Gastrocnemius medialis (tissue), 4 donors: Measurements from ENCODE around the gene PPP1R37. TPM values are rescaled to one million over a fixed set of nuclear protein-coding genes. Genes with fewer than 3 reads are reported as not detected.

Source experiments
- ATAC-seq, 2 donors: fragments of 150-250 bp; one replicate each; pipeline ENCODE4 v1.9.1; 2016
- DNase-seq, 2 donors: peaks; one replicate each; pipeline ENCODE4 v3.0.0-alpha.2; 2019
- H3K27ac ChIP-seq, 4 donors: fragments of 200-600 bp; sonication (generic); 1 replicate in 1 of 4; 2 replicates in 3 of 4; pipeline ENCODE4 v1.5.1; 2016 to 2018; ENCODE audit warnings: mild to moderate bottlenecking in 2 of 4, moderate library complexity in 1 of 4
- H3K27me3 ChIP-seq, 3 donors: fragments of 200-600 bp; sonication (generic) in 2 of 3; 1 replicate in 1 of 3; 2 replicates in 2 of 3; pipeline versions ENCODE4 v1.5.1 to v1.6.0; 2016 to 2019; ENCODE audit warnings: mild to moderate bottlenecking in 1 of 3, moderate library complexity in 1 of 3
- H3K36me3 ChIP-seq, 2 donors: fragments of 200-600 bp; sonication (generic) in 1 of 2; one replicate each; pipeline ENCODE4 v1.5.1; 2017 to 2018
- H3K4me1 ChIP-seq, 2 donors: fragments of 200-600 bp; sonication (generic) in 1 of 2; one replicate each; pipeline ENCODE4 v1.5.1; 2016 to 2017; ENCODE audit warnings: mild to moderate bottlenecking in 2 of 2
- H3K4me3 ChIP-seq, 4 donors: fragments of 200-600 bp; sonication (generic) in 3 of 4; 1 replicate in 1 of 4; 2 replicates in 3 of 4; pipeline ENCODE4 v1.5.1; 2016 to 2019; ENCODE audit warnings: mild to moderate bottlenecking in 2 of 4
- H3K9me3 ChIP-seq, 3 donors: fragments of 200-600 bp; sonication (generic) in 2 of 3; 1 replicate in 1 of 3; 2 replicates in 2 of 3; pipeline ENCODE4 v1.5.1; 2016 to 2019
- CTCF ChIP-seq, 5 experiments: fragments of 450-650 bp in 3 of 5; fragments of 200-600 bp in 2 of 5; sonication (generic) in 2 of 5; IDR thresholded peaks in 4 of 5; conservative IDR thresholded peaks in 1 of 5; 1 replicate in 4 of 5; 2 replicates in 1 of 5; pipeline ENCODE4 v1.5.1; 2016 to 2019; ENCODE audit warnings: antibody characterized with exemption in 5 of 5, mild to moderate bottlenecking in 3 of 5, moderate library complexity in 3 of 5
- POLR2A ChIP-seq, 2 donors: fragments of 450-650 bp; IDR thresholded peaks; one replicate each; pipeline ENCODE4 v1.6.1; 2017; ENCODE audit warnings: antibody characterized with exemption in 2 of 2, mild to moderate bottlenecking in 2 of 2, moderate library complexity in 2 of 2
- in situ Hi-C, 4 donors: fragments of 200-750 bp; cut with MboI; loops; one replicate each; pipeline versions ENCODE4 v1.15.0 to v1.8.0; 2017; ENCODE audit warnings: low sequenced_read_pairs in 4 of 4
- intact Hi-C: fragments of 100-400 bp; cut with DNase I; formaldehyde crosslinking; loops from one replicate; pipeline ENCODE4 v1.15.1; 2023; ENCODE audit warnings: low total_unique reads
- total RNA-seq, 4 donors: library from RNA; depleted of rRNA; stranded (reverse); fragments of >200 nt; gene quantifications; one replicate each; pipeline versions ENCODE4 v1.1.0 to v1.2.3, GENCODE V29; 2016

Gene PPP1R37
- 10 to 100 TPM; 30.5 to 51.1 (median 39.7) TPM for total RNA-seq

GRCh38 chr19:45092747-45093678 is at the start of gene PPP1R37:
Gene PPP1R37, plus strand, starts transcription at chr19:45093179. Its CDS starts 147 bp downstream, at chr19:45093326.
- ATAC-seq (peak; percentile 88 to 92), DNase-seq (peak; percentile 91 to 93)
- Histone ChIP-seq H3K27me3 (no peaks in the 10 kb centered on the region), H3K4me1 (peaks cover 53 to 55% of the 10 kb centered on the region in 2 donors), H3K4me3 (peak within 1 kb of the TSS; percentile 71 to 98 (median 84)), H3K36me3 (peaks cover 0 to 8% of the 10 kb centered on the region in 2 donors), H3K9me3 (no peaks in the 10 kb centered on the region), H3K27ac (peak within 1 kb of the TSS; percentile 90 to 96 (median 90))
- in situ Hi-C loops, result no loop called here
- TF ChIP-seq CTCF (IDR thresholded peaks at IDR 0.05 in 4 of 5, conservative IDR thresholded peaks at IDR 0.05 in 1 of 5) (peak; percentile 46 to 70 (median 59)), POLR2A (IDR thresholded peaks at IDR 0.05) (peak; percentile 65 to 71)
- intact Hi-C loops, result loop anchor here (1.0 to 10.0 kb wide), 5 partner anchors 14 to 346 kb away; partner anchors contain the start of genes BCL3, BLOC1S3, CKM and GEMIN7

GRCh38 chr19:45045671-45046353 is 47.2 kb upstream of the PPP1R37 start:
- DNase-seq (no peak), ATAC-seq (no peak)
- Histone ChIP-seq H3K36me3 (peaks cover 0 to 51% of the 10 kb centered on the region in 2 donors), H3K9me3 (no peaks in the 10 kb centered on the region), H3K27ac (no peak overlapping the region), H3K4me1 (peaks cover 34 to 42% of the 10 kb centered on the region in 2 donors), H3K27me3 (no peaks in the 10 kb centered on the region), H3K4me3 (no peak overlapping the region)
- intact Hi-C loops (no loop called here), in situ Hi-C loops (no loop called here)
- no peak for TF ChIP-seq CTCF (IDR thresholded peaks at IDR 0.05 in 4 of 5, conservative IDR thresholded peaks at IDR 0.05 in 1 of 5)
- TF ChIP-seq POLR2A (IDR thresholded peaks at IDR 0.05), result no peak

GRCh38 chr19:45046355-45046754 is 46.6 kb upstream of the PPP1R37 start:
- no peak overlapping the region for H3K4me3 ChIP-seq
- in situ Hi-C loops, result no loop called here
- peaks cover 29 to 41% of the 10 kb centered on the region in 2 donors for H3K4me1 ChIP-seq
- peaks cover 0 to 46% of the 10 kb centered on the region in 2 donors for H3K36me3 ChIP-seq
- no peak overlapping the region for H3K27ac ChIP-seq
- intact Hi-C loops, result no loop called here
- H3K27me3 ChIP-seq, result no peaks in the 10 kb centered on the region
- H3K9me3 ChIP-seq, result no peaks in the 10 kb centered on the region
- TF ChIP-seq POLR2A (IDR thresholded peaks at IDR 0.05) (no peak), CTCF (IDR thresholded peaks at IDR 0.05 in 4 of 5, conservative IDR thresholded peaks at IDR 0.05 in 1 of 5) (no peak)
- DNase-seq, result no peak
- no peak for ATAC-seq

- H3K27ac ChIP-seq, result no peak overlapping the region
- ATAC-seq (no peak), DNase-seq (no peak)
- no peak for TF ChIP-seq CTCF (IDR thresholded peaks at IDR 0.05 in 4 of 5, conservative IDR thresholded peaks at IDR 0.05 in 1 of 5)
- TF ChIP-seq POLR2A (IDR thresholded peaks at IDR 0.05), result no peak
- intact Hi-C loops, result no loop called here
- peaks cover 0 to 46% of the 10 kb centered on the region in 2 donors for H3K36me3 ChIP-seq
- H3K27me3 ChIP-seq, result no peaks in the 10 kb centered on the region
- H3K4me3 ChIP-seq, result no peak overlapping the region
- peaks cover 29 to 35% of the 10 kb centered on the region in 2 donors for H3K4me1 ChIP-seq
- H3K9me3 ChIP-seq, result no peaks in the 10 kb centered on the region
- in situ Hi-C loops, result no loop called here
These were observed 45.7 kb upstream of the PPP1R37 start for GRCh38 chr19:45047188-45047797.
